ENCODE data around the gene HIGD1C.
A peak's percentile ranks its signal among the peaks of the same experiment; 100 is the strongest.
"Not testable (repeated sequence)": the region's sequence is repeated elsewhere in the genome, so short reads cannot be mapped to it uniquely, and the experiment has no call there.

The HIGD1C gene

GRCh38 chr12:50932787-50933280, 19.5 kb upstream of the HIGD1C start:
- no peak for DNase-seq (ENCODE audit: low read depth, low spot score)
- no peak overlapping the region for H3K27ac ChIP-seq

GRCh38 chr12:50933459-50934124, 18.8 kb upstream of the HIGD1C start:
- no peak for DNase-seq (ENCODE audit: low read depth, low spot score)

GRCh38 chr12:50934371-50934851, 17.9 kb upstream of the HIGD1C start:
- no peak for DNase-seq (ENCODE audit: low read depth, low spot score)
- H3K27ac ChIP-seq: peak overlapping the region; percentile 43

More at GRCh38 chr12:50933459-50934124, 18.8 kb upstream of the HIGD1C start:
- no peak overlapping the region for H3K27ac ChIP-seq

GRCh38 chr12:50934981-50935807, 17.1 kb upstream of the HIGD1C start:
- no peak for DNase-seq (ENCODE audit: low read depth, low spot score)
- H3K27ac ChIP-seq: peak overlapping the region; percentile 43

GRCh38 chr12:50936821-50937530, 15.4 kb upstream of the HIGD1C start:
- H3K27ac ChIP-seq: no peak overlapping the region
- DNase-seq (ENCODE audit: low read depth, low spot score): no peak

- DNase-seq (ENCODE audit: low read depth, low spot score): no peak
- H3K27ac ChIP-seq: no peak overlapping the region
Observed at GRCh38 chr12:50937653-50938052, 14.7 kb upstream of the HIGD1C start.

- DNase-seq (ENCODE audit: low read depth, low spot score): no peak
- no peak overlapping the region for H3K27ac ChIP-seq
Observed at GRCh38 chr12:50947933-50948626, 4.3 kb upstream of the HIGD1C start.

- no peak for DNase-seq (ENCODE audit: low read depth, low spot score)
- no peak overlapping the region for H3K27ac ChIP-seq
Observed at GRCh38 chr12:50948798-50949197, 3.5 kb upstream of the HIGD1C start.

GRCh38 chr12:50949801-50950302, 2.5 kb upstream of the HIGD1C start:
- H3K27ac ChIP-seq: no peak overlapping the region
- no peak for DNase-seq (ENCODE audit: low read depth, low spot score)

GRCh38 chr12:50951112-50951511, 1.2 kb upstream of the HIGD1C start:
- H3K27ac ChIP-seq: no peak overlapping the region
- no peak for DNase-seq (ENCODE audit: low read depth, low spot score)

GRCh38 chr12:50953047-50953446, 703 bp downstream of the HIGD1C start:
- no peak overlapping the region for H3K27ac ChIP-seq
- DNase-seq (ENCODE audit: low read depth, low spot score): no peak

- not testable (repeated sequence) for DNase-seq (ENCODE audit: low read depth, low spot score); H3K27ac ChIP-seq
Observed at GRCh38 chr12:50954789-50955188, 2.4 kb downstream of the HIGD1C start.

- DNase-seq (ENCODE audit: low read depth, low spot score): no peak
Observed at GRCh38 chr12:50955288-50955687, 2.9 kb downstream of the HIGD1C start.

GRCh38 chr12:50955697-50956096, 3.4 kb downstream of the HIGD1C start:
- no peak for DNase-seq (ENCODE audit: low read depth, low spot score)

More at GRCh38 chr12:50955288-50955687, 2.9 kb downstream of the HIGD1C start:
- no peak overlapping the region for H3K27ac ChIP-seq

GRCh38 chr12:50960130-50960529, 7.8 kb downstream of the HIGD1C start:
- no peak for DNase-seq (ENCODE audit: low read depth, low spot score)
- H3K27ac ChIP-seq: no peak overlapping the region

More at GRCh38 chr12:50955697-50956096, 3.4 kb downstream of the HIGD1C start:
- H3K27ac ChIP-seq: no peak overlapping the region

- no peak for DNase-seq (ENCODE audit: low read depth, low spot score)
- no peak overlapping the region for H3K27ac ChIP-seq
Observed at GRCh38 chr12:50961708-50962107, 9.4 kb downstream of the HIGD1C start.

GRCh38 chr12:50964432-50964831, 12.1 kb downstream of the HIGD1C start:
- no peak for DNase-seq (ENCODE audit: low read depth, low spot score)
- no peak overlapping the region for H3K27ac ChIP-seq

- H3K27ac ChIP-seq: no peak overlapping the region
- DNase-seq (ENCODE audit: low read depth, low spot score): no peak
Observed at GRCh38 chr12:50971946-50972345, 19.6 kb downstream of the HIGD1C start.

- no peak for DNase-seq (ENCODE audit: low read depth, low spot score)
- no peak overlapping the region for H3K27ac ChIP-seq
Observed at GRCh38 chr12:50979369-50980052, 27.2 kb downstream of the HIGD1C start.
